WTC11 (cell line): Measurements from ENCODE around the gene ANGPTL2.

Experiments
- ETV6 ChIP-seq: sonication (generic); formaldehyde crosslinking; IDR thresholded peaks from 2 replicates; pipeline ENCODE4 v1.8.1; 2022; ENCODE audit warnings: mild to moderate bottlenecking, missing genetic modification reagents
- NFYB ChIP-seq: sonication (generic); formaldehyde crosslinking; conservative IDR thresholded peaks from 2 replicates; pipeline ENCODE4 v1.8.0; 2022; ENCODE audit warnings: low read depth, missing genetic modification reagents
- TF ChIP-seq, protein P1 (sequence below): sonication (generic); formaldehyde crosslinking; IDR thresholded peaks from 2 replicates; pipeline ENCODE4 v1.8.1; 2022; ENCODE audit warnings: low read depth, mild to moderate bottlenecking, moderate library complexity, missing genetic modification reagents, borderline replicate concordance

DNA sequence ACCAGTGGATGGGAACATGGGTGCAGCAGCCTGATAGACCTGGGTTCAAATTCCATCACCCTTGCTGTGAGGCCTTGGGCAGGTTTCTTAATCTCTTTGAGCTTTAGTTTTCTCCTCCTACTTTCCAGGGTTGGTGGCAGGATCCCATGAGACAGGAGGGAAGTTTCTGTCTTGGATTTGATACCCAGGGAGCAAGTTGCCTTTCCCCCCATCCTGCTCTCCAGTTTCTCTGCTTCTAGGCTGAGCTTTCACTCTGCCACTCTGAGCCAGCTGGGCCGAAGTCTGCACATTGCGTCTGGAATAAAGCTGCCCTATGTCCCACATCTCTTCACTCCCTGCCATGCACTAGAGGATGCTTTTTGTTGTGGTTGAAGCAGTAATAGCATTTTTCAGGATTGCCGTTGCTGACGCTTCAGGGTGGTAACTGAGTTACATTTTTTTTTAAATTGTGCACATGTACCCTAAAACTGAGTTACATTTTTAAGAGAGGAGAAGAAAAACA, 40.5 kb upstream of the ANGPTL2 start:
- TF ChIP-seq, protein P1, sequence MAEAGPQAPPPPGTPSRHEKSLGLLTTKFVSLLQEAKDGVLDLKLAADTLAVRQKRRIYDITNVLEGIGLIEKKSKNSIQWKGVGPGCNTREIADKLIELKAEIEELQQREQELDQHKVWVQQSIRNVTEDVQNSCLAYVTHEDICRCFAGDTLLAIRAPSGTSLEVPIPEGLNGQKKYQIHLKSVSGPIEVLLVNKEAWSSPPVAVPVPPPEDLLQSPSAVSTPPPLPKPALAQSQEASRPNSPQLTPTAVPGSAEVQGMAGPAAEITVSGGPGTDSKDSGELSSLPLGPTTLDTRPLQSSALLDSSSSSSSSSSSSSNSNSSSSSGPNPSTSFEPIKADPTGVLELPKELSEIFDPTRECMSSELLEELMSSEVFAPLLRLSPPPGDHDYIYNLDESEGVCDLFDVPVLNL (CRISPR knock-in tag) = no peak
- TF ChIP-seq ETV6 = no peak
- no peak for TF ChIP-seq NFYB (CRISPR knock-in tag)
